ENCODE measurements around the gene MAP1S. TPM values are rescaled to one million over a fixed set of nuclear protein-coding genes. Genes with fewer than 3 reads are reported as not detected.

MAP1S gene
- total and polyA plus RNA-seq, 12 donors: 6.6 to 97.2 (median 44.3) TPM

- H3K4me1 ChIP-seq (replicated peaks in 1 of 2): no peaks in the 10 kb centered on the region
- H3K9me3 ChIP-seq (replicated peaks in 1 of 3): no peaks in the 10 kb centered on the region
- H3K4me3 ChIP-seq: no peak overlapping the region
- no peaks in the 10 kb centered on the region for H3K27me3 ChIP-seq
- no peak overlapping the region for H3K27ac ChIP-seq
- no peaks in the 10 kb centered on the region for H3K36me3 ChIP-seq (replicated peaks in 1 of 2)
- no peak for DNase-seq
- intact Hi-C loops (cut with DNase I): no loop called here
- 41 to 55% (median 50%) methylated on average over 18 to 19 of the region's 19 CpGs for WGBS, 4 donors
- no peak for TF ChIP-seq CTCF (IDR thresholded peaks at IDR 0.05)
- TF ChIP-seq POLR2A (IDR thresholded peaks at IDR 0.05): no peak
Measured at GRCh38 chr19:17673937-17674799, 45.1 kb upstream of the MAP1S start.

- intact Hi-C loops (cut with DNase I): no loop called here
Measured at GRCh38 chr19:17676295-17676694, 43.0 kb upstream of the MAP1S start.

DNA sequence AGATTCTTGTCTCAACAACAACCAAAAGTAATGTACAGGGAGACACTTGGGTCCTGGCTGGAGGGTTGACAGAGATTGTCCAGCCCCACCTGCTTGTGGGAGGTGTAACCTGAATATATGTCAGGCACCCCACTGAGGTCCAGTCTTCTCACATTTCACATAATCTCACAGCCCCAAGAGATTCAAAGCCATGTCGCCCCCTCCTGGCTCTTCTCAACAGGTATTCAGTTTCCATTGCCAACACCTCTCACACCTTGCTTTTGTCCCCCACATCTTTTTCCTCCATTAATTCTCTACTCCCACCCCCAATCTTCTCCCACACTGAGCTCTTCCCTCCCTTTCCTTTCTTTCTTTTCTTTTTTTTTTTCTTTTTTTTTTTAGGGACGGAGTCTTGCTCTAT lies 42.3 kb upstream of the MAP1S start:
- Histone ChIP-seq H3K27ac (no peak overlapping the region), H3K36me3 (replicated peaks in 1 of 2) (no peaks in the 10 kb centered on the region), H3K4me1 (replicated peaks in 1 of 2) (peaks cover 5 to 7% of the 10 kb centered on the region in 2 donors), H3K9me3 (replicated peaks in 1 of 3) (no peaks in the 10 kb centered on the region), H3K4me3 (no peak overlapping the region), H3K27me3 (no peaks in the 10 kb centered on the region)
- 67 to 74% (median 68%) methylated on average over 2 of the region's 2 CpGs for WGBS, 4 donors
- TF ChIP-seq CTCF (IDR thresholded peaks at IDR 0.05): peak in 2 of 6 experiments; percentile 13
- TF ChIP-seq POLR2A (IDR thresholded peaks at IDR 0.05): no peak
- intact Hi-C loops (cut with DNase I): no loop called here
- DNase-seq: no peak

More at GRCh38 chr19:17676295-17676694, 43.0 kb upstream of the MAP1S start:
- no peaks in the 10 kb centered on the region for H3K9me3 ChIP-seq (replicated peaks in 1 of 3)
- peaks cover 5 to 7% of the 10 kb centered on the region in 2 donors for H3K4me1 ChIP-seq (replicated peaks in 1 of 2)
- WGBS, 4 donors: 0 to 59% (median 44%) methylated on average over 1 to 2 of the region's 2 CpGs
- DNase-seq: no peak
- H3K4me3 ChIP-seq: no peak overlapping the region
- no peak for TF ChIP-seq POLR2A (IDR thresholded peaks at IDR 0.05)
- TF ChIP-seq CTCF (IDR thresholded peaks at IDR 0.05): no peak
- H3K27me3 ChIP-seq: no peaks in the 10 kb centered on the region
- H3K36me3 ChIP-seq (replicated peaks in 1 of 2): no peaks in the 10 kb centered on the region
- no peak overlapping the region for H3K27ac ChIP-seq

GRCh38 chr19:17678836-17679235 lies 40.4 kb upstream of the MAP1S start:
- Histone ChIP-seq H3K27me3 (no peaks in the 10 kb centered on the region), H3K4me3 (no peak overlapping the region), H3K9me3 (replicated peaks in 1 of 3) (no peaks in the 10 kb centered on the region), H3K4me1 (replicated peaks in 1 of 2) (peaks cover 5 to 7% of the 10 kb centered on the region in 2 donors), H3K36me3 (replicated peaks in 1 of 2) (no peaks in the 10 kb centered on the region), H3K27ac (peak overlapping the region in 1 of 5 donors; percentile 5)
- DNase-seq: no peak
- WGBS, 4 donors: 70 to 82% (median 75%) methylated on average over 4 of the region's 4 CpGs
- intact Hi-C loops (cut with DNase I): no loop called here
- TF ChIP-seq POLR2A (IDR thresholded peaks at IDR 0.05) (no peak), CTCF (IDR thresholded peaks at IDR 0.05) (no peak)

All from adrenal gland (tissue), 12 donors.